Activated CD4-positive, alpha-beta T cell treated with anti-CD3 and anti-CD28 coated beads, Interleukin-2, amount 10 ng/mL, durations not matched to agents 24 days and 14 days (primary cell): ENCODE data around the gene NUDT4B. TPM values are rescaled to one million over a fixed set of nuclear protein-coding genes. Genes with fewer than 3 reads are reported as not detected.
"Not testable (repeated sequence)": the region's sequence is repeated elsewhere in the genome, so short reads cannot be mapped to it uniquely, and the experiment has no call there.

Experiments used
- DNase-seq: peaks from one replicate; pipeline ENCODE4 v3.0.0; 2022
- H3K27ac Mint-ChIP-seq: one replicate; pipeline ENCODE4 v1.8.0; 2022; ENCODE audit warnings: mild to moderate bottlenecking, mixed read lengths
- H3K27me3 Mint-ChIP-seq: one replicate; pipeline ENCODE4 v1.8.0; 2022; ENCODE audit warnings: mixed read lengths
- H3K36me3 Mint-ChIP-seq: one replicate; pipeline ENCODE4 v1.8.0; 2022; ENCODE audit warnings: low read depth, mild to moderate bottlenecking, mixed read lengths
- H3K4me1 Mint-ChIP-seq: one replicate; pipeline ENCODE4 v1.8.0; 2021; ENCODE audit warnings: mixed read lengths
- H3K4me3 Mint-ChIP-seq: one replicate; pipeline ENCODE4 v1.8.0; 2022; ENCODE audit warnings: mild to moderate bottlenecking, moderate library complexity, mixed read lengths
- H3K9me3 Mint-ChIP-seq: one replicate; pipeline ENCODE4 v1.8.0; 2021; ENCODE audit warnings: mixed read lengths
- intact Hi-C: fragments of 100-400 bp; cut with micrococcal nuclease; formaldehyde crosslinking; loops from one replicate; pipeline ENCODE4 v1.15.1; 2023
- total RNA-seq: library from RNA; stranded (reverse); gene quantifications from 2 replicates; pipeline ENCODE4 v1.2.3, GENCODE V29; 2022

Gene NUDT4B
- total RNA-seq, 1 donor from 2014 or later: 0.47 TPM

DNA sequence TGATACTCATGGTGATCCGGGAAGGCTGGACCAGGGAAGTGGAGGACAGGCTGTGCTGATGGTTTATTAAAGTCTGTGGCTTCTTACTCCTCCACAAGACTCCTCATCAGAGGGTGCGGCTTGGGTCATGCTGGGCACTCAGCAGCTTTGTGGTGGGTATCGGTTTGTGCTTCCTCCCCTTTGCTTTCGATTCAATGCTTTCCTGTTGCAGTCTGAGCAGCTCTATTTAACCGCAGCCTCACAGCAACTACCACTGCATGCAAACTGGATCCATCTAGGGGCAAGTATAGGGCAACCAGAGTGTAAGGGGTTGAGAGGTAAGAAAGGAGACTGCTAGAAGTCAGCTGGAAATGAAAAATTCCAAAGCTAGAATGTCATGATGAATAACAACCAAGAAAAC, 9.8 kb downstream of the NUDT4B start:
- H3K9me3 Mint-ChIP-seq, DNase-seq, H3K36me3 Mint-ChIP-seq, H3K27ac Mint-ChIP-seq, intact Hi-C loops, H3K4me1 Mint-ChIP-seq, H3K27me3 Mint-ChIP-seq, H3K4me3 Mint-ChIP-seq: not testable (repeated sequence)

- H3K27me3 Mint-ChIP-seq, intact Hi-C loops, H3K9me3 Mint-ChIP-seq, H3K36me3 Mint-ChIP-seq, H3K4me1 Mint-ChIP-seq, H3K27ac Mint-ChIP-seq, H3K4me3 Mint-ChIP-seq, DNase-seq: not testable (repeated sequence)
Observed at GRCh38 chr1:148758925-148759324, 10.4 kb downstream of the NUDT4B start.

- H3K9me3 Mint-ChIP-seq, H3K27me3 Mint-ChIP-seq, H3K4me3 Mint-ChIP-seq, H3K36me3 Mint-ChIP-seq, H3K4me1 Mint-ChIP-seq, intact Hi-C loops, H3K27ac Mint-ChIP-seq: not testable (repeated sequence)
- DNase-seq: peak; percentile 64
Observed at GRCh38 chr1:148759749-148760148, 11.2 kb downstream of the NUDT4B start.

GRCh38 chr1:148760206-148760605, 11.6 kb downstream of the NUDT4B start:
- intact Hi-C loops, H3K27me3 Mint-ChIP-seq, H3K36me3 Mint-ChIP-seq, H3K4me3 Mint-ChIP-seq, H3K4me1 Mint-ChIP-seq, H3K27ac Mint-ChIP-seq, DNase-seq, H3K9me3 Mint-ChIP-seq: not testable (repeated sequence)

- H3K4me3 Mint-ChIP-seq, H3K27me3 Mint-ChIP-seq, H3K27ac Mint-ChIP-seq, intact Hi-C loops, DNase-seq, H3K36me3 Mint-ChIP-seq, H3K9me3 Mint-ChIP-seq, H3K4me1 Mint-ChIP-seq: not testable (repeated sequence)
Observed at GRCh38 chr1:148761360-148761759, 12.8 kb downstream of the NUDT4B start.

GRCh38 chr1:148765238-148766019, 16.9 kb downstream of the NUDT4B start:
- H3K4me1 Mint-ChIP-seq, H3K27me3 Mint-ChIP-seq, DNase-seq, H3K9me3 Mint-ChIP-seq, intact Hi-C loops, H3K36me3 Mint-ChIP-seq, H3K27ac Mint-ChIP-seq, H3K4me3 Mint-ChIP-seq: not testable (repeated sequence)

DNA sequence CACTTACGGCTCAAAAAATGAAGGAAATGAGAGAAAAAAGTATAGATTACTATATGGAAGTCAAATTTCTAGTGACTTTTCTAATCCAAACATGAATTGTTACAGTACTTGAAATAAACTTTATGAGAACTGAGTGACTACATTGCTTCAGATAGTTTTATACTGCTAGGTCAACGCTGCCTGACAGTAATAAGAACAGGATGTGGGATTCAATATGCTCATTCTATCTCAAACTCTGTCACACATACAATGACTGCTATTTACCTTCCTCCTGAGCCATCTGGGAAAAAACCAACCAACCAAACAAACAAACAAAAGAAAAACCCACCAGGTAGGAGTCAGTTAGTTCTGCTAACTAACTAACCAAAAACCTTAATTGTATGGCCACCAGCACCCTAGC, 20.0 kb downstream of the NUDT4B start:
- H3K9me3 Mint-ChIP-seq, DNase-seq, H3K27me3 Mint-ChIP-seq, H3K36me3 Mint-ChIP-seq, H3K4me1 Mint-ChIP-seq, H3K4me3 Mint-ChIP-seq, H3K27ac Mint-ChIP-seq, intact Hi-C loops: not testable (repeated sequence)

GRCh38 chr1:148769495-148769894, 20.9 kb downstream of the NUDT4B start:
- H3K27ac Mint-ChIP-seq, DNase-seq, H3K9me3 Mint-ChIP-seq, H3K4me3 Mint-ChIP-seq, H3K4me1 Mint-ChIP-seq, intact Hi-C loops, H3K36me3 Mint-ChIP-seq, H3K27me3 Mint-ChIP-seq: not testable (repeated sequence)

DNA sequence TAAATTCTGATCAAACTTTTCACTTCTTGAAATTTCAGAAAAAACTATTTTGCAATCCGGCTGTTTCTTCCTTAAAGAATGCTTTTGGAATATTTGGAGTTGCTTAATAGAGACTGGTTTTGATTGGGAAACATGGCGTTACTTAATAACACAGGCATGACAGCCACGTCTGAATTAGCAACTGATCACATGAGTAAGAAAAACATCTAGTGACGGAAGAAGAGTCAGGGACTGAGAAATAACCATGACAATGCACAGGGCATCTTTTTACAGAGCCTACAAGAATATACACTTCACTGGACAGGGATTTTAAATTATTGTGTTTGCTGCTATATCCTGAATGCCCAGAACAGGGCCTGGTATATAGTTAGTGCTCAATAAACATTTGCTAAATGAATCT, 25.1 kb downstream of the NUDT4B start:
- H3K4me1 Mint-ChIP-seq, intact Hi-C loops, H3K27me3 Mint-ChIP-seq, H3K36me3 Mint-ChIP-seq, H3K4me3 Mint-ChIP-seq, H3K9me3 Mint-ChIP-seq, DNase-seq, H3K27ac Mint-ChIP-seq: not testable (repeated sequence)

- H3K36me3 Mint-ChIP-seq, H3K9me3 Mint-ChIP-seq, H3K27ac Mint-ChIP-seq, H3K4me1 Mint-ChIP-seq, DNase-seq, H3K27me3 Mint-ChIP-seq, intact Hi-C loops, H3K4me3 Mint-ChIP-seq: not testable (repeated sequence)
Observed at GRCh38 chr1:148774102-148774501, 25.5 kb downstream of the NUDT4B start.

- H3K27ac Mint-ChIP-seq, H3K4me3 Mint-ChIP-seq, H3K27me3 Mint-ChIP-seq, intact Hi-C loops, H3K36me3 Mint-ChIP-seq, DNase-seq, H3K4me1 Mint-ChIP-seq, H3K9me3 Mint-ChIP-seq: not testable (repeated sequence)
Observed at GRCh38 chr1:148775263-148775662, 26.7 kb downstream of the NUDT4B start.

GRCh38 chr1:148777649-148778048, 29.1 kb downstream of the NUDT4B start:
- intact Hi-C loops, H3K27me3 Mint-ChIP-seq, H3K9me3 Mint-ChIP-seq, H3K36me3 Mint-ChIP-seq, H3K4me1 Mint-ChIP-seq, H3K27ac Mint-ChIP-seq, H3K4me3 Mint-ChIP-seq, DNase-seq: not testable (repeated sequence)

DNA sequence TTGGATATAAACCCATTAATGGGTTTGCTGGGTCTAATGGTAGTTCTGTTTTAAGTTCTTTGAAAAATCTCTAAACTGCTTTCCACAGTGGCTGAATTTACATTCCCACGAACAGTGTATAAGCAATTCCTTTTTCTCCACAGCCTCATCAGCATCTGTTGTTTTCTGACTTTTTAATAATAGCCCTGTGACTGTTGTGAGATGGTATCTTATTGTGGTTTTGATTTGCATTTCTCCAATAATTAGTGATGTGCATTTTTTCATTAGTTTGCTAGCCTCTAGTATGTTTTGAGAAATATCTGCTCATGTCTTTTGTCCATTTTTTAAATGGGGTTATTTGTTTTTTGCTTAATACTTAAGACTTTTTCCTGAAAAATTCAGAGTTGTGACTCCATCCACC, 31.8 kb downstream of the NUDT4B start:
- H3K27ac Mint-ChIP-seq, DNase-seq, intact Hi-C loops, H3K9me3 Mint-ChIP-seq, H3K4me1 Mint-ChIP-seq, H3K36me3 Mint-ChIP-seq, H3K27me3 Mint-ChIP-seq, H3K4me3 Mint-ChIP-seq: not testable (repeated sequence)

DNA sequence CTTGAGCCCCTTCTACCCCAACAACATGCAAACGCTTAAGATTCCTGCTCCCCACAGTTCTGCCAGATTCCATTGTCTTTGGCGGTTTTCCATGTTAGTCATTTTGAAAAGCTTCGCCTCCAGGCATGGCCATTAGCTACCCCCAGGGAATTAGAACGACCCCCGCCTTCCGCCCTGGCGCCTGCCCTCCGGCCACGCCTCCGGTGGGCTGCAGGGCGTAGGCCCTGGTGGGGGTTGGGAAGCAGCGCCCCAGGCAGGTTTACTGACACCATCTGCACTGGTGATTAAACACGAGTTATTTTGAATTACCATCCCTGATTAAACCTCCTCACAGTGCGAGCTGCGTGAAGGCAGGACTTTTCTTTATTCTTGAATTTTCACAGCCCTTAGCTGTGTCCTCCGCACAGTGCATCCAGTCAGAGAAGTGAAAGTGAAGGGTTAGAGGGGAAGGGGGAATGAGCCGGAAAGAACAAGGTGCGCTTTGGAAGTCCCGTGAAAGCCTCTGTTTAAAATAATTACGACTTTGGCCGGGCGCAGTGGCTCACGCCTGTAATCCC, 43.0 kb downstream of the NUDT4B start:
- H3K4me3 Mint-ChIP-seq, H3K36me3 Mint-ChIP-seq, H3K27ac Mint-ChIP-seq, DNase-seq, H3K27me3 Mint-ChIP-seq, H3K9me3 Mint-ChIP-seq, H3K4me1 Mint-ChIP-seq, intact Hi-C loops: not testable (repeated sequence)

GRCh38 chr1:148793762-148794332, 45.3 kb downstream of the NUDT4B start:
- H3K27ac Mint-ChIP-seq, H3K9me3 Mint-ChIP-seq, DNase-seq, H3K27me3 Mint-ChIP-seq, H3K4me1 Mint-ChIP-seq, H3K36me3 Mint-ChIP-seq, intact Hi-C loops, H3K4me3 Mint-ChIP-seq: not testable (repeated sequence)
